ENCODE measurements around the gene KIF3A.

KIF3A gene

DNA sequence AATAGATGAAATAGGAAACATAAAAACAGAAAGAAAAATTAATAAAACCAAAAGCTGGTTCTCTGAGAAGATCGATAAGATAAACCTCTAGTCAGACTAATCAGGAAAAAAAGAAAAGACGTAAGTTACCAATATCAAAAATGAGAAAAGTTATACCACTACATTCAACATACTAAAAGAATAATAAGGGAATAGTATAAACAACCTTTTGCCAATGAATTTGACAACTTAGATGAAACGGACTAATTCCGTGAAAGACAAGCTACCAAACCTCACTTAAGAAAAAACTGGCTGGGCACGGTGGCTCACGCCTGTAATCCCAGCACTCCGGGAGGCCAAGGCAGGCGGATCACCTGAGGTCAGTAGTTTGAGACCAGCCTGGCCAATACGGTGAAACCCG lies 7.5 kb downstream of the KIF3A start:
- H3K27ac ChIP-seq (ENCODE audit: insufficient read depth in 1 of 2, low read depth in 1 of 2, low read length in 2 of 2, poor library complexity in 1 of 2, severe bottlenecking in 2 of 2): no peak overlapping the region
- ChIA-PET POLR2A (interaction anchor here (0.6 kb wide), 1 partner anchor 97 kb away, joined by 3 read pairs; no protein-coding TSS in a partner anchor), CTCF (interaction anchor here (0.8 kb wide), 1 partner anchor 22 kb away, joined by 3 read pairs; no protein-coding TSS in a partner anchor)
- 95% methylated on average over 8 of the region's 10 CpGs for WGBS (ENCODE audit: insufficient coverage)
- H3K36me3 ChIP-seq (ENCODE audit: control insufficient read depth in 4 of 4, insufficient read depth in 4 of 4, low read length in 3 of 4): peaks cover 0 to 2% (median under 1%) of the 10 kb centered on the region in 4 experiments
- no peaks in the 10 kb centered on the region for H3K4me1 ChIP-seq (ENCODE audit: control extremely low read depth in 1 of 4, control insufficient read depth in 4 of 4, insufficient read depth in 4 of 4, low read length in 3 of 4)
- no peak overlapping the region for H3K4me3 ChIP-seq (ENCODE audit: control insufficient read depth in 1 of 7, extremely low read depth in 1 of 7, insufficient read depth in 4 of 7, low read depth in 2 of 7, low read length in 6 of 7)
- no peak for DNase-seq
- H3K27me3 ChIP-seq (replicated peaks in 2 of 5; ENCODE audit: control insufficient read depth in 4 of 5, insufficient read depth in 5 of 5, low read length in 4 of 5): no peaks in the 10 kb centered on the region
- H3K9me3 ChIP-seq (ENCODE audit: control extremely low read depth in 1 of 5, control insufficient read depth in 4 of 5, insufficient read depth in 2 of 5, low read depth in 1 of 5, low read length in 4 of 5): no peaks in the 10 kb centered on the region

- peaks cover 0 to 2% (median under 1%) of the 10 kb centered on the region in 4 experiments for H3K36me3 ChIP-seq (ENCODE audit: control insufficient read depth in 4 of 4, insufficient read depth in 4 of 4, low read length in 3 of 4)
- DNase-seq: no peak
- H3K4me1 ChIP-seq (ENCODE audit: control extremely low read depth in 1 of 4, control insufficient read depth in 4 of 4, insufficient read depth in 4 of 4, low read length in 3 of 4): no peaks in the 10 kb centered on the region
- H3K27me3 ChIP-seq (replicated peaks in 2 of 5; ENCODE audit: control insufficient read depth in 4 of 5, insufficient read depth in 5 of 5, low read length in 4 of 5): no peaks in the 10 kb centered on the region
- H3K27ac ChIP-seq (ENCODE audit: insufficient read depth in 1 of 2, low read depth in 1 of 2, low read length in 2 of 2, poor library complexity in 1 of 2, severe bottlenecking in 2 of 2): no peak overlapping the region
- no peak overlapping the region for H3K4me3 ChIP-seq (ENCODE audit: control insufficient read depth in 1 of 7, extremely low read depth in 1 of 7, insufficient read depth in 4 of 7, low read depth in 2 of 7, low read length in 6 of 7)
- no CpG with 5 or more reads among the region's 2 CpGs for WGBS (ENCODE audit: insufficient coverage)
- no peaks in the 10 kb centered on the region for H3K9me3 ChIP-seq (ENCODE audit: control extremely low read depth in 1 of 5, control insufficient read depth in 4 of 5, insufficient read depth in 2 of 5, low read depth in 1 of 5, low read length in 4 of 5)
- ChIA-PET CTCF (interaction anchor here (1.4 kb wide), 1 partner anchor 9 kb away, joined by 3 read pairs; no protein-coding TSS in a partner anchor), POLR2A (no interaction called here)
These were observed 11.6 kb downstream of the KIF3A start for GRCh38 chr5:132725745-132726144.

DNA sequence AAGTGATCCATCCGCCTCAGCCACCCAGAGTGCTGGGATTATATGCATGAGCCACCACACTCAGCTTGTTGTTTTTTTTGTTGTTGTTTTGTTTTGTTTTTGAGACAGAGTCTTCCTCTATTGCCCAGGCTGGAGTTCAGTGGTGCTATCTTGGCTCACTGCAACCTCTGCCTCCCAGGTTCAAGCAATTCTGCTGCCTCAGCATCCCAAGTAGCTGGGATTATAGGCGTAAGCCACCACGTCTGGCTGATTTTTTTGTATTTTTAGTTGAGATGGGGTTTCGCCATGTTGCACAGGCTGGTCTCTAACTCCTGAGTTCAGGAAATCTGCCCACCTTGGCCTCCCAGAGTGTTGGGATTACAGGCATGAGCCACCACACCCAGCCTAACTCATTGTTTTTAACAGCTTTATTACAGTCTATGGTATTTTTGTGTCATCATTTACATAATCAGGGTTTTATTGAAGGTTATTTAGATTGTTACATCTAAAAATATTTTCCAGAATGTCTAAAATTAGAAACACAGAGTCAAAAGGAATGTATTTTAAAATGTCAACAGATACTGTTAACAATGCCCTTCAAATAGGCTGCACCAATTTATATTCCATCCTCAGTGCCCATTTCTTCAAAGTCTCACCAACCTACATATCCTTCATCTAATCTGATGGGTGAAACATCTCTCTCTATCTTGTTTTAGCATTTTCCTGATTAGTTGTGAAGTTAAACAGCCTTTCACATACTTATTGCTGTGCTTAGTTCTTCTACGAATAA lies 18.6 kb downstream of the KIF3A start:
- Histone ChIP-seq H3K27ac (ENCODE audit: insufficient read depth in 1 of 2, low read depth in 1 of 2, low read length in 2 of 2, poor library complexity in 1 of 2, severe bottlenecking in 2 of 2) (no peak overlapping the region), H3K4me3 (ENCODE audit: control insufficient read depth in 1 of 7, extremely low read depth in 1 of 7, insufficient read depth in 4 of 7, low read depth in 2 of 7, low read length in 6 of 7) (no peak overlapping the region), H3K9me3 (ENCODE audit: control extremely low read depth in 1 of 5, control insufficient read depth in 4 of 5, insufficient read depth in 2 of 5, low read depth in 1 of 5, low read length in 4 of 5) (no peaks in the 10 kb centered on the region), H3K4me1 (ENCODE audit: control extremely low read depth in 1 of 4, control insufficient read depth in 4 of 4, insufficient read depth in 4 of 4, low read length in 3 of 4) (no peaks in the 10 kb centered on the region), H3K27me3 (replicated peaks in 2 of 5; ENCODE audit: control insufficient read depth in 4 of 5, insufficient read depth in 5 of 5, low read length in 4 of 5) (no peaks in the 10 kb centered on the region), H3K36me3 (ENCODE audit: control insufficient read depth in 4 of 4, insufficient read depth in 4 of 4, low read length in 3 of 4) (no peaks in the 10 kb centered on the region)
- CTCF ChIA-PET: interaction anchor here (3.3 kb wide), 1 partner anchor 101 kb away, joined by 10 read pairs; no protein-coding TSS in a partner anchor
- WGBS (ENCODE audit: insufficient coverage): 94% methylated on average over 3 of the region's 5 CpGs
- POLR2A ChIA-PET: no interaction called here
- DNase-seq: no peak

DNA sequence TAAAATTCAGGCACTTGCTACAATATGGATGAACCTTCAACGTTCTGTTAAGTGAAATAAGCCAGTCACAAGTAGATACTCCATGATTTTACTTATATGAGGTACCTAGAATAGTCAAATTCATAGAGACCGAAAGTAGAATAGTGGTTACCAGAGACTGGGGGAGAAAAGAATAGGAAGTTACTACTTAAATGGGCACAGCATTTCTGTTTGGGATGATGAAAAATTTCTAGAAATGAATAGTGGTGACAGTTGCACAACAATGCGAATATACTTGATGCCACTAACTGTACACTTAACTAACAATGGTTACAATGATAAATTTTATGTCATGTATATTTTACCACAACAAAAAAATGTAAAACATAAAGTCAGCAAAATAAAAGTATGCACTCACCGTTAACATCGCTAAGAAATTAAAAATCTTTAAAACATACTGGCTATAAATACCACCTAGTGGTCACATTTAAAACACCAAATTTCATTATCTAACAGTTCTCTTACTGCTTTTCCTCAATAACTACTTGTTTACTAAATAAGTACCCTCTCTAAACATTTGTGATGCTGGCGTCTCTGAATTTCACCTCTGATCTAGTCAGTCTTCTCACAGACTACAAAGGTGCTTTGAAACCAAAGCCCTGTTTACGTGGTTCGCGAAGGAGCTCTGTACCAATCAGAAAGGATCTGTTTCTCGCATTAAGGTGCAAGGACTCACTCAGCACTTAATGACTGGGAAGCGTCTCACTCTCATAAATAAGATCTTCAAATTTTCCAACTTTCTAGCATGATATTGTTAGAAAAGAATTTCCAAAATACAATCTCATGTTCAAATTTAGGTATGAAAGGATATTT lies 22.7 kb downstream of the KIF3A start:
- Histone ChIP-seq H3K4me1 (ENCODE audit: control extremely low read depth in 1 of 4, control insufficient read depth in 4 of 4, insufficient read depth in 4 of 4, low read length in 3 of 4) (no peaks in the 10 kb centered on the region), H3K36me3 (ENCODE audit: control insufficient read depth in 4 of 4, insufficient read depth in 4 of 4, low read length in 3 of 4) (no peaks in the 10 kb centered on the region), H3K27ac (ENCODE audit: insufficient read depth in 1 of 2, low read depth in 1 of 2, low read length in 2 of 2, poor library complexity in 1 of 2, severe bottlenecking in 2 of 2) (no peak overlapping the region), H3K4me3 (ENCODE audit: control insufficient read depth in 1 of 7, extremely low read depth in 1 of 7, insufficient read depth in 4 of 7, low read depth in 2 of 7, low read length in 6 of 7) (no peak overlapping the region), H3K9me3 (ENCODE audit: control extremely low read depth in 1 of 5, control insufficient read depth in 4 of 5, insufficient read depth in 2 of 5, low read depth in 1 of 5, low read length in 4 of 5) (no peaks in the 10 kb centered on the region), H3K27me3 (replicated peaks in 2 of 5; ENCODE audit: control insufficient read depth in 4 of 5, insufficient read depth in 5 of 5, low read length in 4 of 5) (no peaks in the 10 kb centered on the region)
- ChIA-PET POLR2A (no interaction called here), CTCF (interaction anchor here (0.6 to 3.4 kb wide), 9 partner anchors 11 to 327 kb away, joined by 3 to 15 read pairs (median 4); partner anchors contain the start of gene IL13)
- 65% methylated on average over 7 of the region's 11 CpGs for WGBS (ENCODE audit: insufficient coverage)
- peak; percentile 20 to 46 (median 39) for DNase-seq

DNA sequence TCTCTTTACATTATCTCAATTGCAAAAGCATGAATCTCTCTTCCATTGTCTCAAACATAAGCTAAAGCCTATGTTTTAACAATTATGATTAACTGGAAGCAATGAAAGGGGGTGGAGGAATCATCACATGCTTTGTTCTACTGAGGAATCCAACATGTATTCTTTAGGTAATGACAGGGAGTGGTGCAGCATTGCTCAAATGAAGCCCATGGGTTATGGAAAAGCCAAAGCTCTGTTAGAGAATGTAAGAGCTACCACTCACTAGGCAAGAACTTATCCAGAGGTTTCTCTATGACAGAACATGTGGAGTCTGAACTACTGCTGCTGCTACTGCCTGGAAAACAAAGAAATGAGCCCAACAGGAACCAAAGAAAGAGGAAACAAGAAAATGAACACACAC lies 28.7 kb downstream of the KIF3A start:
- Histone ChIP-seq H3K36me3 (ENCODE audit: control insufficient read depth in 4 of 4, insufficient read depth in 4 of 4, low read length in 3 of 4) (no peaks in the 10 kb centered on the region), H3K4me1 (ENCODE audit: control extremely low read depth in 1 of 4, control insufficient read depth in 4 of 4, insufficient read depth in 4 of 4, low read length in 3 of 4) (peaks cover 0 to 5% (median 2%) of the 10 kb centered on the region in 4 experiments), H3K27me3 (replicated peaks in 2 of 5; ENCODE audit: control insufficient read depth in 4 of 5, insufficient read depth in 5 of 5, low read length in 4 of 5) (no peaks in the 10 kb centered on the region), H3K9me3 (ENCODE audit: control extremely low read depth in 1 of 5, control insufficient read depth in 4 of 5, insufficient read depth in 2 of 5, low read depth in 1 of 5, low read length in 4 of 5) (no peaks in the 10 kb centered on the region), H3K27ac (ENCODE audit: insufficient read depth in 1 of 2, low read depth in 1 of 2, low read length in 2 of 2, poor library complexity in 1 of 2, severe bottlenecking in 2 of 2) (no peak overlapping the region), H3K4me3 (ENCODE audit: control insufficient read depth in 1 of 7, extremely low read depth in 1 of 7, insufficient read depth in 4 of 7, low read depth in 2 of 7, low read length in 6 of 7) (no peak overlapping the region)
- no peak for DNase-seq
- CTCF ChIA-PET: interaction anchor here (0.9 to 1.8 kb wide), 5 partner anchors 8 to 182 kb away, joined by 3 to 6 read pairs (median 3); no protein-coding TSS in a partner anchor
- POLR2A ChIA-PET: no interaction called here

GRCh38 chr5:132704875-132705274 lies 32.5 kb downstream of the KIF3A start:
- no peaks in the 10 kb centered on the region for H3K27me3 ChIP-seq (replicated peaks in 2 of 5; ENCODE audit: control insufficient read depth in 4 of 5, insufficient read depth in 5 of 5, low read length in 4 of 5)
- peaks cover 0 to 5% (median 2%) of the 10 kb centered on the region in 4 experiments for H3K4me1 ChIP-seq (ENCODE audit: control extremely low read depth in 1 of 4, control insufficient read depth in 4 of 4, insufficient read depth in 4 of 4, low read length in 3 of 4)
- H3K9me3 ChIP-seq (ENCODE audit: control extremely low read depth in 1 of 5, control insufficient read depth in 4 of 5, insufficient read depth in 2 of 5, low read depth in 1 of 5, low read length in 4 of 5): no peaks in the 10 kb centered on the region
- H3K27ac ChIP-seq (ENCODE audit: insufficient read depth in 1 of 2, low read depth in 1 of 2, low read length in 2 of 2, poor library complexity in 1 of 2, severe bottlenecking in 2 of 2): no peak overlapping the region
- no peak for DNase-seq
- no CpG with 5 or more reads among the region's 1 CpG for WGBS (ENCODE audit: insufficient coverage)
- POLR2A ChIA-PET: no interaction called here
- CTCF ChIA-PET: interaction anchor here (1.0 to 1.7 kb wide), 3 partner anchors 28 to 156 kb away, joined by 3 to 4 read pairs (median 3); no protein-coding TSS in a partner anchor
- no peak overlapping the region for H3K4me3 ChIP-seq (ENCODE audit: control insufficient read depth in 1 of 7, extremely low read depth in 1 of 7, insufficient read depth in 4 of 7, low read depth in 2 of 7, low read length in 6 of 7)
- peaks cover 4 to 9% (median 7%) of the 10 kb centered on the region in 4 experiments for H3K36me3 ChIP-seq (ENCODE audit: control insufficient read depth in 4 of 4, insufficient read depth in 4 of 4, low read length in 3 of 4)

Data from common myeloid progenitor, CD34-positive (primary cell).